GM12878 (cell line): ENCODE results near the gene PLD5. TPM values are rescaled to one million over a fixed set of nuclear protein-coding genes. Genes with fewer than 3 reads are reported as not detected.

Experiments
- ATAC-seq: fragments of 200-7000 bp; cut with Tn5 transposase; 3 replicates; pipeline ENCODE4 v1.9.1; 2020; ENCODE audit warnings: mild to moderate bottlenecking, moderate library complexity
- BruUV-seq: library from RNA; stranded (reverse); fragments of 400-500 nt; replicated peaks from 2 replicates; lab custom pipeline; 2021; lab: Mats Ljungman, UMichigan
- CTCF ChIA-PET: fragments of 300-600 bp; sonication (Branson Sonifier 250); formaldehyde crosslinking; extraction: SDS; loops from one replicate; lab custom pipeline; 2021; ENCODE audit warnings: inconsistent platforms; lab: Yijun Ruan, JAX
- POLR2A ChIA-PET: fragments of 350-600 bp; formaldehyde crosslinking; extraction: SDS; loops from one replicate; lab custom pipeline; 2021; ENCODE audit warnings: inconsistent platforms; lab: Charles Lee
- RAD21 ChIA-PET: fragments of 300-600 bp; sonication (Branson Sonifier 250); formaldehyde crosslinking; loops from one replicate; lab custom pipeline; 2023; ENCODE audit warnings: antibody characterized with exemption; ENCODE audit not compliant: unreplicated experiment; lab: Charles Lee
- SMC1A ChIA-PET: fragments of 300-600 bp; sonication (Branson Sonifier 250); formaldehyde crosslinking; loops from one replicate; lab custom pipeline; 2023; ENCODE audit not compliant: unreplicated experiment, uncharacterized antibody; lab: Charles Lee
- DNase-seq: peaks from one replicate; pipeline ENCODE4 v3.0.0-alpha.2; 2011; ENCODE audit warnings: low read depth, low spot score
- FAIRE-seq: peaks from 3 replicates; lab custom pipeline; 2011; peaks lifted over from hg19 to GRCh38; lab: Jason Lieb, UNC
- H2AFZ ChIP-seq: 2 replicates; pipeline ENCODE4 v1.6.0; 2011; ENCODE audit warnings: low read depth, low read length, control low read depth; ENCODE audit not compliant: control insufficient read depth
- H3K27ac ChIP-seq: 2 replicates; pipeline ENCODE4 v1.5.1; 2011; ENCODE audit warnings: control low read depth; ENCODE audit not compliant: control insufficient read depth, insufficient read depth
- H3K27me3 ChIP-seq, 2 experiments: replicated peaks in 1 of 2; 2 replicates each; pipeline versions ENCODE4 v1.6.0 to v1.6.1; 2011; ENCODE audit warnings: low read length in 1 of 2; ENCODE audit not compliant: control insufficient read depth in 2 of 2, insufficient read depth in 2 of 2
- H3K36me3 ChIP-seq, 2 experiments: 2 replicates each; pipeline ENCODE4 v1.5.1; 2011; ENCODE audit warnings: low read length in 1 of 2; ENCODE audit not compliant: control insufficient read depth in 2 of 2, insufficient read depth in 2 of 2
- H3K4me1 ChIP-seq: 2 replicates; pipeline ENCODE4 v1.6.1; 2011; ENCODE audit warnings: mild to moderate bottlenecking, low read length, moderate library complexity, mixed read lengths; ENCODE audit not compliant: control insufficient read depth, insufficient read depth
- H3K4me2 ChIP-seq: 2 replicates; pipeline ENCODE4 v1.6.0; 2011; ENCODE audit warnings: control low read depth; ENCODE audit not compliant: control insufficient read depth, insufficient read depth
- H3K4me3 ChIP-seq: fragments of 200-600 bp; sonication (generic); 2 replicates; pipeline ENCODE4 v1.5.1; 2016
- H3K79me2 ChIP-seq: 2 replicates; pipeline ENCODE4 v1.6.0; 2011; ENCODE audit warnings: low read length; ENCODE audit not compliant: control insufficient read depth, insufficient read depth
- H3K9ac ChIP-seq: 2 replicates; pipeline ENCODE4 v1.8.0; 2011; ENCODE audit warnings: low read length, control low read depth, mixed read lengths; ENCODE audit not compliant: control insufficient read depth, insufficient read depth
- H3K9me3 ChIP-seq: replicated peaks from 3 replicates; pipeline ENCODE4 v1.5.1; 2011; ENCODE audit warnings: mild to moderate bottlenecking, low read length; ENCODE audit not compliant: control insufficient read depth, insufficient read depth
- H4K20me1 ChIP-seq: 2 replicates; pipeline ENCODE4 v1.6.0; 2011; ENCODE audit not compliant: control insufficient read depth, insufficient read depth
- EZH2 ChIP-seq: IDR thresholded peaks from 2 replicates; pipeline ENCODE4 v1.6.1; 2012; ENCODE audit warnings: low read depth, mild to moderate bottlenecking, control low read depth, inconsistent platforms, low read length, borderline replicate concordance; ENCODE audit not compliant: control insufficient read depth
- IKZF1 ChIP-seq: fragments of 450-650 bp; conservative IDR thresholded peaks from 2 replicates; pipeline ENCODE4 v1.6.1; 2017; ENCODE audit warnings: antibody characterized with exemption, mild to moderate bottlenecking
- IRF4 ChIP-seq: IDR thresholded peaks from 2 replicates; pipeline ENCODE4 v1.6.1; 2011; ENCODE audit warnings: low read depth, low read length
- NR2C1 ChIP-seq: fragments of 450-650 bp; IDR thresholded peaks from 2 replicates; pipeline ENCODE4 v1.6.1; 2017; ENCODE audit warnings: antibody characterized with exemption, mild to moderate bottlenecking, moderate library complexity
- SREBF1 ChIP-seq: IDR thresholded peaks from 2 replicates; pipeline ENCODE4 v1.6.1; 2012; ENCODE audit warnings: mild to moderate bottlenecking, low read length
- ZBTB4 ChIP-seq: fragments of 450-650 bp; formaldehyde crosslinking; IDR thresholded peaks from 2 replicates; pipeline ENCODE4 v1.4.0; 2022; ENCODE audit warnings: mild to moderate bottlenecking, moderate library complexity
- WGBS: methylation state at CpG from one replicate; pipeline ENCODE4 v1.1.6; 2016; ENCODE audit warnings: low lambda C conversion rate; ENCODE audit not compliant: insufficient replicate concordance, insufficient coverage; ENCODE audit errors: missing lambda C conversion rate; 5-methylcytosine and 5-hydroxymethylcytosine counted together
- in situ Hi-C: fragments of 300-500 bp; cut with MboI; formaldehyde crosslinking; loops from 9 replicates; pipeline ENCODE4 v1.14.3; 2018; ENCODE audit warnings: mixed read lengths
- intact Hi-C: fragments of 100-400 bp; cut with micrococcal nuclease; formaldehyde crosslinking; loops from one replicate; pipeline ENCODE4 v1.14.2; 2022; ENCODE audit not compliant: unreplicated experiment
- polyA plus RNA-seq, 11 experiments: library from polyadenylated mRNA; depleted of rRNA in 4 of 11; unstranded in 6 of 11; stranded (reverse) in 5 of 11; fragments of >200 nt; fragmentation: Nextera tagmentation in 4 of 11; fragmentation: Illumina TruSeq in 1 of 11; extraction: Ambion mirVana in 4 of 11; extraction: Trizol in 1 of 11; gene quantifications; 1 replicate in 1 of 11; 2 replicates in 10 of 11; pipeline versions ENCODE4 v1.2.1 to v1.2.3, GENCODE V29; 2011 to 2016; ENCODE audit warnings: inconsistent platforms in 2 of 11, missing spikeins in 2 of 11, low read depth in 1 of 11
- small RNA-seq: library from RNA; depleted of rRNA; stranded (forward); fragments of <200 nt; gene quantifications from one replicate; pipeline ENCODE3, GENCODE V24; 2014
- total RNA-seq, 4 experiments: library from RNA; depleted of rRNA in 3 of 4; stranded (reverse); fragments of >200 nt in 3 of 4; fragmentation: Illumina TruSeq in 1 of 4; extraction: Trizol in 1 of 4; gene quantifications; 2 replicates each; pipeline versions ENCODE4 v1.2.1 to v1.2.3, GENCODE V29; 2013 to 2021

The PLD5 gene
- total and polyA plus RNA-seq, 10 of the 15 experiments (the other 5 are each of a cell fraction or from before 2014, with no cell fraction given), result not detected

- no peaks in the 10 kb centered on the region for H3K27me3 ChIP-seq
- no peaks in the 10 kb centered on the region for H3K9me3 ChIP-seq
- no peak overlapping the region for H3K4me2 ChIP-seq
- no peaks in the 10 kb centered on the region; the same call in 1 of the 2 replicates for H4K20me1 ChIP-seq
- no peak overlapping the region for H2AFZ ChIP-seq
- no peak for FAIRE-seq
- no TSS peak for BruUV-seq
- in situ Hi-C loops, result loop anchor here (5.0 kb wide), 1 partner anchor 49 kb away; no protein-coding TSS in a partner anchor
- ATAC-seq, result no peak
- H3K27ac ChIP-seq, result no peak overlapping the region
- 30% methylated on average over 4 of the region's 4 CpGs for WGBS
- no peak overlapping the region for H3K4me3 ChIP-seq
- H3K79me2 ChIP-seq, result no peaks in the 10 kb centered on the region
- no peaks in the 10 kb centered on the region for H3K36me3 ChIP-seq
- ChIA-PET CTCF (no interaction called here), POLR2A (no interaction called here), SMC1A (no interaction called here), RAD21 (no interaction called here)
- DNase-seq, result no peak
- no peak overlapping the region for H3K9ac ChIP-seq
- intact Hi-C loops, result no loop called here
- no peak for TF ChIP-seq IKZF1
- TF ChIP-seq SREBF1, result no peak
- TF ChIP-seq NR2C1, result no peak
- TF ChIP-seq EZH2, result no peak
- no peak for TF ChIP-seq ZBTB4
- no peak for TF ChIP-seq IRF4
- no peaks in the 10 kb centered on the region for H3K4me1 ChIP-seq
Measured at GRCh38 chr1:242033447-242033846, 491.1 kb downstream of the PLD5 start.

Small RNAs within 50 kb of the gene (small RNA-seq; reads per million reads assigned to genes)
- gene AL360271.2, result not detected
- gene RN7SKP12, result not detected
